Loucy (cell line): Measurements from ENCODE around the gene PFDN2.
A peak's percentile ranks its signal among the peaks of the same experiment; 100 is the strongest.

Source experiments
- H2AFZ ChIP-seq: fragments of 200-600 bp; sonication (generic); 2 replicates; pipeline ENCODE4 v1.6.0; 2016; ENCODE audit warnings: antibody characterized with exemption, mild to moderate bottlenecking, low read length, moderate library complexity
- H3F3A ChIP-seq: fragments of 200-600 bp; 2 replicates; pipeline ENCODE4 v1.6.0; 2016; ENCODE audit warnings: antibody characterized with exemption, low read depth, mild to moderate bottlenecking
- H3K27me3 ChIP-seq: fragments of 200-600 bp; sonication (generic); 2 replicates; pipeline ENCODE4 v1.6.1; 2014; ENCODE audit warnings: low read length, mild to moderate bottlenecking; ENCODE audit not compliant: insufficient read depth, poor library complexity, severe bottlenecking
- H3K36me3 ChIP-seq: fragments of 200-600 bp; sonication (generic); 2 replicates; pipeline ENCODE4 v1.6.1; 2016; ENCODE audit warnings: low read length; ENCODE audit not compliant: insufficient read depth
- H3K4me1 ChIP-seq: fragments of 200-600 bp; sonication (generic); 2 replicates; pipeline ENCODE4 v1.5.1; 2014; ENCODE audit warnings: low read length, mild to moderate bottlenecking; ENCODE audit not compliant: insufficient read depth, poor library complexity, severe bottlenecking
- H3K4me2 ChIP-seq: fragments of 200-600 bp; sonication (generic); 2 replicates; pipeline ENCODE4 v1.6.0; 2014; ENCODE audit warnings: antibody characterized with exemption, low read length, low read depth, mild to moderate bottlenecking; ENCODE audit not compliant: poor library complexity, severe bottlenecking
- H3K4me3 ChIP-seq: fragments of 200-600 bp; sonication (generic); 2 replicates; pipeline ENCODE4 v1.5.1; 2014; ENCODE audit warnings: low read length, mild to moderate bottlenecking, mixed read lengths; ENCODE audit not compliant: poor library complexity, severe bottlenecking
- H3K79me2 ChIP-seq: fragments of 200-600 bp; sonication (generic); 2 replicates; pipeline ENCODE4 v1.6.1; 2014; ENCODE audit warnings: low read length; ENCODE audit not compliant: insufficient read depth
- H3K9ac ChIP-seq: fragments of 200-600 bp; sonication (generic); 2 replicates; pipeline ENCODE4 v1.6.0; 2014; ENCODE audit warnings: mild to moderate bottlenecking, low read depth, low read length, moderate library complexity; ENCODE audit not compliant: poor library complexity, severe bottlenecking
- H3K9me2 ChIP-seq: fragments of 200-600 bp; sonication (generic); replicated peaks from 2 replicates; pipeline ENCODE4 v1.6.1; 2016; ENCODE audit warnings: low read depth, low read length, mixed read lengths
- H3K9me3 ChIP-seq: fragments of 200-600 bp; sonication (generic); 2 replicates; pipeline ENCODE4 v1.6.1; 2014; ENCODE audit warnings: mild to moderate bottlenecking, antibody characterized with exemption, low read length, low read depth; ENCODE audit not compliant: insufficient read depth
- H4K20me1 ChIP-seq: fragments of 200-600 bp; sonication (generic); 2 replicates; pipeline ENCODE4 v1.6.0; 2014; ENCODE audit warnings: antibody characterized with exemption, low read length, mild to moderate bottlenecking; ENCODE audit not compliant: insufficient read depth, poor library complexity, severe bottlenecking
- EZH2phosphoT487 ChIP-seq: fragments of 200-600 bp; IDR thresholded peaks from 2 replicates; pipeline ENCODE4 v1.6.1; 2018; ENCODE audit warnings: antibody characterized with exemption, mild to moderate bottlenecking, moderate library complexity, borderline replicate concordance
- TF ChIP-seq, protein P1 (sequence below): fragments of 200-600 bp; sonication (generic); conservative IDR thresholded peaks from 2 replicates; pipeline ENCODE4 v1.5.1; 2014; ENCODE audit warnings: mild to moderate bottlenecking, antibody characterized with exemption, low read length

The PFDN2 gene

DNA sequence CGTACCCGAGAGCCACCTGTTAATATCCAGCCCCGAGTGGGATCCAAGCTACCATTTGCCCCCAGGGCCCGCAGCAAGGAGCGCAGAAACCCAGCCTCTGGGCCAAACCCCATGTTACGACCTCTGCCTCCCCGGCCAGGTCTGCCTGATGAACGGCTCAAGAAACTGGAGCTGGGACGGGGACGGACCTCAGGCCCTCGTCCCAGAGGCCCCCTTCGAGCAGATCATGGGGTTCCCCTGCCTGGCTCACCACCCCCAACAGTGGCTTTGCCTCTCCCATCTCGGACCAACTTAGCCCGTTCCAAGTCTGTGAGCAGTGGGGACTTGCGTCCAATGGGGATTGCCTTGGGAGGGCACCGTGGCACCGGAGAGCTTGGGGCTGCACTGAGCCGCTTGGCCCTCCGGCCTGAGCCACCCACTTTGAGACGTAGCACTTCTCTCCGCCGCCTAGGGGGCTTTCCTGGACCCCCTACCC lies 42.9 kb upstream of the PFDN2 start:
- Histone ChIP-seq H3K4me3 (peak overlapping the region; percentile 88), H3K9ac (peak overlapping the region; percentile 92)
- no peak for TF ChIP-seq EZH2phosphoT487
- TF ChIP-seq, protein P1, sequence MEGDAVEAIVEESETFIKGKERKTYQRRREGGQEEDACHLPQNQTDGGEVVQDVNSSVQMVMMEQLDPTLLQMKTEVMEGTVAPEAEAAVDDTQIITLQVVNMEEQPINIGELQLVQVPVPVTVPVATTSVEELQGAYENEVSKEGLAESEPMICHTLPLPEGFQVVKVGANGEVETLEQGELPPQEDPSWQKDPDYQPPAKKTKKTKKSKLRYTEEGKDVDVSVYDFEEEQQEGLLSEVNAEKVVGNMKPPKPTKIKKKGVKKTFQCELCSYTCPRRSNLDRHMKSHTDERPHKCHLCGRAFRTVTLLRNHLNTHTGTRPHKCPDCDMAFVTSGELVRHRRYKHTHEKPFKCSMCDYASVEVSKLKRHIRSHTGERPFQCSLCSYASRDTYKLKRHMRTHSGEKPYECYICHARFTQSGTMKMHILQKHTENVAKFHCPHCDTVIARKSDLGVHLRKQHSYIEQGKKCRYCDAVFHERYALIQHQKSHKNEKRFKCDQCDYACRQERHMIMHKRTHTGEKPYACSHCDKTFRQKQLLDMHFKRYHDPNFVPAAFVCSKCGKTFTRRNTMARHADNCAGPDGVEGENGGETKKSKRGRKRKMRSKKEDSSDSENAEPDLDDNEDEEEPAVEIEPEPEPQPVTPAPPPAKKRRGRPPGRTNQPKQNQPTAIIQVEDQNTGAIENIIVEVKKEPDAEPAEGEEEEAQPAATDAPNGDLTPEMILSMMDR, result no peak

DNA sequence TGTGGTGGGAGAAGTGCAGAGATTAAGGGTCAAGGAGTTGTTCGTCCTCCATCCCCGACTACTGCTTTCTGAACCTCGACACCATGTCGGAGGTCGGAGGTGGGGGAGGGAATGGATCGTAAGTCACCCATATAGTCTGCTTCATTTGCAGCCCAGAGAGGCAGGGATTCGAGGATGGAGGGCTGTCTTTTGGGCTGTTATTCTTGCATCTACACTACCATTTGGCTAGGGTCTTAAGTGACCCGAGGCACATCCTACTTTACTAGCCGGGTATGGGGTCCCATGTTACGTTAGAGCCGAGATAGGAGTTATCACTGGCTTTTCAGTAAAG lies 42.0 kb upstream of the PFDN2 start:
- no peak for TF ChIP-seq EZH2phosphoT487
- TF ChIP-seq, protein P1, result no peak
- H3K9me2 ChIP-seq, result no peaks in the 10 kb centered on the region
- peak overlapping the region; percentile 80 for H3K4me2 ChIP-seq
- H3K4me1 ChIP-seq, result peaks cover 37% of the 10 kb centered on the region
- H3K4me3 ChIP-seq, result peak overlapping the region; percentile 88
- no peaks in the 10 kb centered on the region for H3K27me3 ChIP-seq
- peak overlapping the region; percentile 92 for H3K9ac ChIP-seq
- H3K36me3 ChIP-seq, result peaks cover 16% of the 10 kb centered on the region; the same call in 1 of the 2 replicates
- no peaks in the 10 kb centered on the region for H4K20me1 ChIP-seq
- H3F3A ChIP-seq, result no peaks in the 10 kb centered on the region
- no peaks in the 10 kb centered on the region for H3K9me3 ChIP-seq
- peak overlapping the region; percentile 95 for H2AFZ ChIP-seq
- peaks cover 36% of the 10 kb centered on the region for H3K79me2 ChIP-seq

More for the DNA sequence above, 42.9 kb upstream of the PFDN2 start:
- Histone ChIP-seq H3K4me2 (peak overlapping the region; percentile 80), H3K9me3 (no peaks in the 10 kb centered on the region), H3K27me3 (no peaks in the 10 kb centered on the region), H3K36me3 (peaks cover 16% of the 10 kb centered on the region; the same call in 1 of the 2 replicates), H3K79me2 (peaks cover 28% of the 10 kb centered on the region), H4K20me1 (no peaks in the 10 kb centered on the region), H2AFZ (no peak overlapping the region), H3K4me1 (peaks cover 29% of the 10 kb centered on the region), H3K9me2 (no peaks in the 10 kb centered on the region), H3F3A (no peaks in the 10 kb centered on the region)

DNA sequence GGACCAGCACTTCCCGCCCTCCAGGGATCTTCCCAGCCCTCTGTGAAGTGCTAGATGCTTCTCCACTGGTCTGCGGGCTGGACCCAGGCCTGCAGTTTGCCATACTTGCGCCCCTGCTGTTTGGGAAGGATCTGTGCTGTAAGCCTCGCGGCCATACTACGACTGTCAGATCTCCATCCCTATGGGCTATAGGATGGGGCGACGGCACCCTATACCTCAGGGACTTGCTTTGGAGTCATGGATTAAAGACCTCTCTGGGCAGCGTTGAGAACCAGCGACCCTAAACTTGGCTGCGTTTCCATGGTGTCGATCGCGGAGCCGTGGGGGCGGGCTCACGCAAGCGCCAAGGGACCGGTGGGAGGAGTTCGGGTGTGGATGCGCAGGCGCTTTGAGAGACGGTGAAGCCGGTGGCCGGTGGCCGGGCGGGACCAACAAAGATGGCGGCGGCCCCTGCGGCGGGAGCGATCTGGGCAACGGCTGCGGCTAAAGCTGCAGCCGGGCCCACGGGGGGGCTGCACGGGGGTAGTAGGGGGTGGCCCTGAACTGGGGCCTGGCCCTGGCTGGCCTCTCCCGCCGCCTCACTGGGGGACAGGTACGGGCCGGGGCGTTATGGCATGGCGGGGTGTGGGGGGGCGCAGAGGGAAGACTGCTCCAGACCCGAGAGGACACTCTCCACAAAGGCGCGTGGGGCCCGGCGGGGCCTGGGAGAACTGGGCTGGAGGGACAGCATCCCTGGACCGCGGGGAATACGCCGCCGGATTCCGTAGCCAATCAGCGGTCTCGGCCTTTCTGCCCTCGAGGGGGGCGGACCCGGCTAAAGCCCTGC lies 41.5 kb upstream of the PFDN2 start, which contains the start of gene USP21:
Gene USP21, plus strand, starts transcription at position 414 of the 826 bp plus-strand sequence. CDS start 1,141 bp downstream, outside the sequence.
- peak within 1 kb of the TSS; percentile 88 for H3K4me3 ChIP-seq
- peak within 1 kb of the TSS; percentile 92 for H3K9ac ChIP-seq
- no peaks in the 10 kb centered on the region for H3F3A ChIP-seq
- peak within 1 kb of the TSS; percentile 80 for H3K4me2 ChIP-seq
- H3K4me1 ChIP-seq, result peaks cover 41% of the 10 kb centered on the region
- no peaks in the 10 kb centered on the region for H3K9me2 ChIP-seq
- peak within 1 kb of the TSS; percentile 95 for H2AFZ ChIP-seq
- no peaks in the 10 kb centered on the region for H3K27me3 ChIP-seq
- no peak for TF ChIP-seq EZH2phosphoT487
- TF ChIP-seq, protein P1, result no peak
- peaks cover 16% of the 10 kb centered on the region; the same call in 1 of the 2 replicates for H3K36me3 ChIP-seq
- H4K20me1 ChIP-seq, result no peaks in the 10 kb centered on the region
- H3K9me3 ChIP-seq, result no peaks in the 10 kb centered on the region
- H3K79me2 ChIP-seq, result peaks cover 42% of the 10 kb centered on the region
